Measurements from ENCODE around the gene CYP1B1.

DNA sequence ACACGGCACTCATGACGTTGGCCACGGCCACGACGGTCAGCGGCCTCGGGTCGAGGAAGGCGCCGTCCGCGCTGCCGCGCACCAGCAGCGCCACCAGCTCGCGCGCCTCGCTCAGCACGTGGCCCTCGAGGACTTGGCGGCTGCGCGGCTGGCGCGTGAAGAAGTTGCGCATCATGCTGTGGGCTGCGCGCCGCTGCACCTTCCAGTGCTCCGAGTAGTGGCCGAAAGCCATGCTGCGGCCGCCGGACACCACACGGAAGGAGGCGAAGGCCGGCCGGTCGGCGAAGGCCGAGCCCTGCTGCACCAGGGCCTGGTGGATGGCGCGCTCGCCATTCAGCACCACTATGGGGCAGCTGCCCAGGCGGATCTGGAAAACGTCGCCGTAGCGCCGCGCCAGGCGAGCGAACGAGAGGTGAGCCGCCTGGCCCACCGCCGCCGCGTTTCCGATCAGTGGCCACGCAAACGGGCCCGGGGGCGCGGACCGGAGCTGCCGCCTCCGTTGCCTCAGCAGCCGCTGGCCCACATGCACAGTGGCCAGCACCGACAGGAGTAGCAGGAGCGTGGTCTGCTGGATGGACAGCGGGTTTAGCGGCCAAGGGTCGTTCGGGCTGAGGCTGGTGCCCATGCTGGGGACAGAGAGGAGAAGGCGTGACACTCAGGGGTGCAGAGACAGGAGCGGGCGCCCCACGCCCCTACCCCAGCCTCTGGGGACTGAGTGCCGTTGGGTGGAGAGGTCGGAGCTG, 1.0 kb downstream of the CYP1B1 start:
- TF ChIP-seq CTCF (IDR thresholded peaks at IDR 0.05) = no peak
- TF ChIP-seq POLR2A (IDR thresholded peaks at IDR 0.05) = no peak

Data from esophagus squamous epithelium (tissue), 4 donors.